Measurements from ENCODE around the gene EMP3.

GRCh38 chr19:48333467-48334384, 8.4 kb downstream of the EMP3 start:
- TF ChIP-seq POLR2A (IDR thresholded peaks at IDR 0.05), result no peak
- TF ChIP-seq CTCF (IDR thresholded peaks at IDR 0.05), result peak; percentile 80 to 95 (median 92)
